HEK293 (cell line): ENCODE results near the gene TMPRSS7.

ENCODE experiments used
- TSHZ1 ChIP-seq: fragments of 450-650 bp; formaldehyde crosslinking; IDR thresholded peaks from 2 replicates; pipeline ENCODE4 v1.5.1; 2016; ENCODE audit warnings: missing biosample characterization, missing genetic modification characterization, borderline replicate concordance
- ZNF138 ChIP-seq: fragments of 450-650 bp; formaldehyde crosslinking; IDR thresholded peaks from 2 replicates; pipeline ENCODE4 v1.5.1; 2016; ENCODE audit warnings: missing biosample characterization, missing genetic modification characterization, borderline replicate concordance
- ZNF239 ChIP-seq: fragments of 450-650 bp; formaldehyde crosslinking; IDR thresholded peaks from 2 replicates; pipeline ENCODE4 v1.5.1; 2016; ENCODE audit warnings: missing biosample characterization, missing genetic modification characterization
- ZNF24 ChIP-seq: fragments of 450-650 bp; formaldehyde crosslinking; IDR thresholded peaks from 2 replicates; pipeline ENCODE4 v1.5.1; 2016; ENCODE audit warnings: missing biosample characterization, missing genetic modification characterization
- ZNF645 ChIP-seq: fragments of 450-650 bp; formaldehyde crosslinking; IDR thresholded peaks from 2 replicates; pipeline ENCODE4; 2016; ENCODE audit warnings: missing biosample characterization, missing genetic modification characterization
- TF ChIP-seq, protein P1 (sequence below): fragments of 450-650 bp; IDR thresholded peaks from 2 replicates; pipeline ENCODE4 v1.5.1; 2018; ENCODE audit warnings: missing biosample characterization, missing genetic modification characterization
- TF ChIP-seq, protein P2 (sequence below): fragments of 450-650 bp; formaldehyde crosslinking; IDR thresholded peaks from 2 replicates; pipeline ENCODE4 v1.5.1; 2016; ENCODE audit warnings: missing biosample characterization, missing genetic modification characterization
- TF ChIP-seq, protein P3 (sequence below): fragments of 450-650 bp; formaldehyde crosslinking; IDR thresholded peaks from 2 replicates; pipeline ENCODE4 v1.5.1; 2016; ENCODE audit warnings: missing biosample characterization, missing genetic modification characterization

DNA sequence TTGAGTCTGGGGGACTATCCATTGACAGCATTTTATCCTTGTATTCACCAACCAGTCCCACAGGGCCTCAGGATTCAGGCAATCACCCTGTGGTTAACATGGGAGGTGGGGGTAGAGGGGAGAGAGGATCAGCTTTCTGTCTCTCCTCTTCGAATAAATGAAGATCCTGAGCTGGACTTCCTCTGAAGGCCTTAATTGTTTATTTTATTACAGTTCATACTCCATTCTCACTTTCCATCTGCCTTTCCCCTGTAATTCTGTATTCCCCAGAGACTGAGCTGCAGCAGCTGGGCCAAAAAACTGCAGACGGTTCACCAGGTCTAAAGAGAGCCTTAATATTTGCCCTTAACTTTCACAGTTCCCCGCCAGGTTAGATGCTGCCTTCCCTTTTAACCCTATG is 23.9 kb upstream of the TMPRSS7 start:
- TF ChIP-seq ZNF24 (no peak), ZNF645 (tag by site-specific recombination) (no peak), TSHZ1 (no peak), ZNF239 (tag by site-specific recombination) (no peak), ZNF138 (tag by site-specific recombination) (no peak)
- TF ChIP-seq, protein P1, sequence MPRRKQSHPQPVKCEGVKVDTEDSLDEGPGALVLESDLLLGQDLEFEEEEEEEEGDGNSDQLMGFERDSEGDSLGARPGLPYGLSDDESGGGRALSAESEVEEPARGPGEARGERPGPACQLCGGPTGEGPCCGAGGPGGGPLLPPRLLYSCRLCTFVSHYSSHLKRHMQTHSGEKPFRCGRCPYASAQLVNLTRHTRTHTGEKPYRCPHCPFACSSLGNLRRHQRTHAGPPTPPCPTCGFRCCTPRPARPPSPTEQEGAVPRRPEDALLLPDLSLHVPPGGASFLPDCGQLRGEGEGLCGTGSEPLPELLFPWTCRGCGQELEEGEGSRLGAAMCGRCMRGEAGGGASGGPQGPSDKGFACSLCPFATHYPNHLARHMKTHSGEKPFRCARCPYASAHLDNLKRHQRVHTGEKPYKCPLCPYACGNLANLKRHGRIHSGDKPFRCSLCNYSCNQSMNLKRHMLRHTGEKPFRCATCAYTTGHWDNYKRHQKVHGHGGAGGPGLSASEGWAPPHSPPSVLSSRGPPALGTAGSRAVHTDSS (tag by site-specific recombination): no peak
- TF ChIP-seq, protein P2, sequence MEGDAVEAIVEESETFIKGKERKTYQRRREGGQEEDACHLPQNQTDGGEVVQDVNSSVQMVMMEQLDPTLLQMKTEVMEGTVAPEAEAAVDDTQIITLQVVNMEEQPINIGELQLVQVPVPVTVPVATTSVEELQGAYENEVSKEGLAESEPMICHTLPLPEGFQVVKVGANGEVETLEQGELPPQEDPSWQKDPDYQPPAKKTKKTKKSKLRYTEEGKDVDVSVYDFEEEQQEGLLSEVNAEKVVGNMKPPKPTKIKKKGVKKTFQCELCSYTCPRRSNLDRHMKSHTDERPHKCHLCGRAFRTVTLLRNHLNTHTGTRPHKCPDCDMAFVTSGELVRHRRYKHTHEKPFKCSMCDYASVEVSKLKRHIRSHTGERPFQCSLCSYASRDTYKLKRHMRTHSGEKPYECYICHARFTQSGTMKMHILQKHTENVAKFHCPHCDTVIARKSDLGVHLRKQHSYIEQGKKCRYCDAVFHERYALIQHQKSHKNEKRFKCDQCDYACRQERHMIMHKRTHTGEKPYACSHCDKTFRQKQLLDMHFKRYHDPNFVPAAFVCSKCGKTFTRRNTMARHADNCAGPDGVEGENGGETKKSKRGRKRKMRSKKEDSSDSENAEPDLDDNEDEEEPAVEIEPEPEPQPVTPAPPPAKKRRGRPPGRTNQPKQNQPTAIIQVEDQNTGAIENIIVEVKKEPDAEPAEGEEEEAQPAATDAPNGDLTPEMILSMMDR: no peak
- TF ChIP-seq, protein P3, sequence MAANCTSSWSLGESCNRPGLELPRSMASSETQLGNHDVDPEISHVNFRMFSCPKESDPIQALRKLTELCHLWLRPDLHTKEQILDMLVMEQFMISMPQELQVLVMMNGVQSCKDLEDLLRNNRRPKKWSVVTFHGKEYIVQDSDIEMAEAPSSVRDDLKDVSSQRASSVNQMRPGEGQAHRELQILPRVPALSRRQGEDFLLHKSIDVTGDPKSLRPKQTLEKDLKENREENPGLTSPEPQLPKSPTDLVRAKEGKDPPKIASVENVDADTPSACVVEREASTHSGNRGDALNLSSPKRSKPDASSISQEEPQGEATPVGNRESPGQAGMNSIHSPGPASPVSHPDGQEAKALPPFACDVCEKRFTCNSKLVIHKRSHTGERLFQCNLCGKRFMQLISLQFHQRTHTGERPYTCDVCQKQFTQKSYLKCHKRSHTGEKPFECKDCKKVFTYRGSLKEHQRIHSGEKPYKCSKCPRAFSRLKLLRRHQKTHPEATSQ: no peak
